Measurements from ENCODE around the gene ASS1. TPM values are rescaled to one million over a fixed set of nuclear protein-coding genes. Genes with fewer than 3 reads are reported as not detected.

ASS1 gene
- total and polyA plus RNA-seq, 2 donors (not counting 1 experiment from before 2014, with no cell fraction given) = 44.7 to 223 TPM

DNA sequence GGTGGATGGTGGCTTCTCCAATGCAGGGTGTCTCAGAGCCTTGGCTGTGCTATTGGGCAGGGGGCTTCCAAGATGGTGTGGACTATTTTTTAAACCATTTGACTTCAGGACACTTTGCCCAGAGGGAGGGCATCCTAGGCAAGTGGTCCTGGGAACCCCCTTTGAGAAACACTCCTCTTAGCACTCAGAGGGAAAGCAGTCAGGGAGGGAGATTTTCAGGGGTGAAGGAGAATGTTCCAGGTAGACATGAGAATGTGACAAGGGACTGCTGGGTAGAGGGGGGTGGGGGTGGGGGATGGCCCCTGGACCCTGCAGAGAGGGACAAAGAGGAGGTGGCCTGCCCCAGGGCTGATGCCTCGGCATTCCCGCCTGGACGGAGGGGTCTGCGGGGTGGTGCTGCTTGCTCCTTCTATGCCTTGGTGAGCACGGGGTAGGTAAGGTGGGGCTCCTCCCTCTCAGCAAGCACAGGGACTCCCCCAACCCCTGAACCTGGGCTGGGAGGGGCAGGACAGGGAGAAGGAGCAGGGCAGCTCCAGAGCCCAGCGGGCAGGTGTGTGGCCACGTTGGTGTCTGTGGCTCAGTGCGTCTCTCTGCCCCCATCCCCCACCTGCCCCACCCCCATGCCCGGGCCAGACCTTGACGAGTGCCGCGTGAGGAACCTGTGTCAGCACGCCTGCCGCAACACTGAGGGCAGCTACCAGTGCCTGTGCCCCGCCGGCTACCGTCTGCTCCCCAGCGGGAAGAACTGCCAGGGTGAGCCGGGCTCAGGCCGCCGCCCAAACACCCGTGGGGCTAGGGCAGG, 13.8 kb upstream of the ASS1 start:
- Histone ChIP-seq H3K27ac (ENCODE audit: insufficient read depth, low read length) (no peak overlapping the region), H3K4me2 (ENCODE audit: extremely low read depth, insufficient read depth, low read length) (no peak overlapping the region), H3K9me3 (ENCODE audit: control insufficient read depth, insufficient read depth, low read depth, low read length) (no peaks in the 10 kb centered on the region), H3K4me3 (replicated peaks in 1 of 4; ENCODE audit: control extremely low read depth in 1 of 4, insufficient read depth in 1 of 4, low read depth in 3 of 4, low read length in 4 of 4) (no peak overlapping the region), H4K20me1 (ENCODE audit: control insufficient read depth, extremely low read depth, insufficient read depth, low read length) (no peaks in the 10 kb centered on the region), H3K4me1 (ENCODE audit: control insufficient read depth, extremely low read depth, insufficient read depth, low read length) (no peaks in the 10 kb centered on the region), H3K27me3 (ENCODE audit: control insufficient read depth, insufficient read depth, low read length) (peaks cover 4% of the 10 kb centered on the region), H3K9ac (ENCODE audit: insufficient read depth, low read length) (no peak overlapping the region), H3K79me2 (ENCODE audit: control insufficient read depth, insufficient read depth, low read length) (no peaks in the 10 kb centered on the region), H3K36me3 (ENCODE audit: control insufficient read depth, insufficient read depth, low read length) (no peaks in the 10 kb centered on the region), H2AFZ (ENCODE audit: low read length) (no peak overlapping the region)
- no peak for DNase-seq (ENCODE audit: low read depth in 2 of 2)
- TF ChIP-seq, protein P1, sequence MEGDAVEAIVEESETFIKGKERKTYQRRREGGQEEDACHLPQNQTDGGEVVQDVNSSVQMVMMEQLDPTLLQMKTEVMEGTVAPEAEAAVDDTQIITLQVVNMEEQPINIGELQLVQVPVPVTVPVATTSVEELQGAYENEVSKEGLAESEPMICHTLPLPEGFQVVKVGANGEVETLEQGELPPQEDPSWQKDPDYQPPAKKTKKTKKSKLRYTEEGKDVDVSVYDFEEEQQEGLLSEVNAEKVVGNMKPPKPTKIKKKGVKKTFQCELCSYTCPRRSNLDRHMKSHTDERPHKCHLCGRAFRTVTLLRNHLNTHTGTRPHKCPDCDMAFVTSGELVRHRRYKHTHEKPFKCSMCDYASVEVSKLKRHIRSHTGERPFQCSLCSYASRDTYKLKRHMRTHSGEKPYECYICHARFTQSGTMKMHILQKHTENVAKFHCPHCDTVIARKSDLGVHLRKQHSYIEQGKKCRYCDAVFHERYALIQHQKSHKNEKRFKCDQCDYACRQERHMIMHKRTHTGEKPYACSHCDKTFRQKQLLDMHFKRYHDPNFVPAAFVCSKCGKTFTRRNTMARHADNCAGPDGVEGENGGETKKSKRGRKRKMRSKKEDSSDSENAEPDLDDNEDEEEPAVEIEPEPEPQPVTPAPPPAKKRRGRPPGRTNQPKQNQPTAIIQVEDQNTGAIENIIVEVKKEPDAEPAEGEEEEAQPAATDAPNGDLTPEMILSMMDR (conservative IDR thresholded peaks at IDR 0.05 in 1 of 2, IDR thresholded peaks at IDR 0.05 in 1 of 2; ENCODE audit: low read depth in 1 of 2, low read length in 2 of 2) = no peak
- no peak for TF ChIP-seq EZH2 (IDR thresholded peaks at IDR 0.05; ENCODE audit: low read length, missing control alignments)

DNA sequence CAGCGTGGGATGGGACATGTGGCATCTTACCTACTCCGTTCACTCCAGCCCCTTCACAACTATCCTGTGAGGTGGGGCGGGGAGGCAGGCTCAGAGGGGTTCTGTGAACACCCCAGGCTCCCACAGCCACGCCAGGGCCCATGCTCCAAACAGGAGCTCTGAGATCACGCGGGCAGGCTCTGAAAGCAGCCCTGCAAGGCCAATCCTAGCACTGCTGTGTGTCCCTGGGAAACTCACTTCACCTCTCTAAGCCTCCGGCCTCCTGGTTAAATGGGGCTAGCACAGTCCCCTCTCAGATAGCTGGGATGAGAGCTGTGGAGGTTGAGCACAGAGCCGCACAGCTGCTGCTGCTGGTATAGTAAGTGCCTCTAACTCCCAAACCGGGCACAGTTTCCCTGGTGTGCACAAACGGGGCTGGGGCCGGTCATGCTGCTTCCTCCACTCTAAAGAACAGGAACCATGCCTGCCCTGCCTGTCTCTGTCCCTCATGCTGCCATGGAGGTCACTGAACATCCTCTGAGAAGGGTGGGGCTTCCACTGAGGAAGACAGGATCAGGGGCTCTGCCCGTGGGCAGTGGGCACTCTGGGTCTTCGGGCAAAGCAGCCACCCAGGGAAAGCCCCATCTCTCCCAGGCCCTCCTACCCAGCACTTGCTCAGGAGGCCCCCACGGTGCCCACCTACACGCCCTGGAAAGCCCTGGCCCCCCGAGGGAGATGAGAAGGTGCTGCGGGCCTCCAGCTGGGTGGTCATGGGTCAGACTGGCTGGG, 13.0 kb upstream of the ASS1 start:
- H4K20me1 ChIP-seq (ENCODE audit: control insufficient read depth, extremely low read depth, insufficient read depth, low read length) = no peaks in the 10 kb centered on the region
- no peaks in the 10 kb centered on the region for H3K36me3 ChIP-seq (ENCODE audit: control insufficient read depth, insufficient read depth, low read length)
- H3K4me1 ChIP-seq (ENCODE audit: control insufficient read depth, extremely low read depth, insufficient read depth, low read length) = no peaks in the 10 kb centered on the region
- no peaks in the 10 kb centered on the region for H3K79me2 ChIP-seq (ENCODE audit: control insufficient read depth, insufficient read depth, low read length)
- no peak overlapping the region for H2AFZ ChIP-seq (ENCODE audit: low read length)
- no peak overlapping the region for H3K4me2 ChIP-seq (ENCODE audit: extremely low read depth, insufficient read depth, low read length)
- no peak overlapping the region for H3K9ac ChIP-seq (ENCODE audit: insufficient read depth, low read length)
- H3K9me3 ChIP-seq (ENCODE audit: control insufficient read depth, insufficient read depth, low read depth, low read length) = no peaks in the 10 kb centered on the region
- DNase-seq (ENCODE audit: low read depth in 2 of 2) = no peak
- H3K27me3 ChIP-seq (ENCODE audit: control insufficient read depth, insufficient read depth, low read length) = peaks cover 4% of the 10 kb centered on the region
- TF ChIP-seq, protein P1 (conservative IDR thresholded peaks at IDR 0.05 in 1 of 2, IDR thresholded peaks at IDR 0.05 in 1 of 2; ENCODE audit: low read depth in 1 of 2, low read length in 2 of 2) = no peak
- no peak for TF ChIP-seq EZH2 (IDR thresholded peaks at IDR 0.05; ENCODE audit: low read length, missing control alignments)
- no peak overlapping the region for H3K27ac ChIP-seq (ENCODE audit: insufficient read depth, low read length)
- H3K4me3 ChIP-seq (replicated peaks in 1 of 4; ENCODE audit: control extremely low read depth in 1 of 4, insufficient read depth in 1 of 4, low read depth in 3 of 4, low read length in 4 of 4) = no peak overlapping the region

DNA sequence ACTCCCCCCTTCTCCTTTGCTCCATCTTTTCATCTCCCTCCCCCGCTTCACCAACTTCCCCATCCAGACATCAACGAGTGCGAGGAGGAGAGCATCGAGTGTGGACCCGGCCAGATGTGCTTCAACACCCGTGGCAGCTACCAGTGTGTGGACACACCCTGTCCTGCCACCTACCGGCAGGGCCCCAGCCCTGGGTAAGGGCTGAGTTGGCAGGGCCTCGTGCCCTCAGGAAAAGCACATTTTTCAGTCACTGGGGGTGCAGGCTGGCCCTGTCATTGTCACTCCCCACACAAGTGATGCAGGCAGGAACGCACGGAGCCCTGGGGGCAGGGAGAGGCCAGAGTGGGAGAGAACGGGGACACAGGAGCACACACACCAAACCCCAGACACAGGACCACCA, 12.4 kb upstream of the ASS1 start:
- DNase-seq (ENCODE audit: low read depth in 2 of 2) = no peak
- Histone ChIP-seq H3K4me3 (replicated peaks in 1 of 4; ENCODE audit: control extremely low read depth in 1 of 4, insufficient read depth in 1 of 4, low read depth in 3 of 4, low read length in 4 of 4) (no peak overlapping the region), H2AFZ (ENCODE audit: low read length) (no peak overlapping the region), H3K27me3 (ENCODE audit: control insufficient read depth, insufficient read depth, low read length) (peaks cover 4% of the 10 kb centered on the region), H3K79me2 (ENCODE audit: control insufficient read depth, insufficient read depth, low read length) (no peaks in the 10 kb centered on the region), H3K36me3 (ENCODE audit: control insufficient read depth, insufficient read depth, low read length) (no peaks in the 10 kb centered on the region), H3K9ac (ENCODE audit: insufficient read depth, low read length) (no peak overlapping the region), H3K9me3 (ENCODE audit: control insufficient read depth, insufficient read depth, low read depth, low read length) (no peaks in the 10 kb centered on the region), H3K27ac (ENCODE audit: insufficient read depth, low read length) (no peak overlapping the region), H3K4me1 (ENCODE audit: control insufficient read depth, extremely low read depth, insufficient read depth, low read length) (no peaks in the 10 kb centered on the region), H4K20me1 (ENCODE audit: control insufficient read depth, extremely low read depth, insufficient read depth, low read length) (no peaks in the 10 kb centered on the region), H3K4me2 (ENCODE audit: extremely low read depth, insufficient read depth, low read length) (no peak overlapping the region)
- TF ChIP-seq EZH2 (IDR thresholded peaks at IDR 0.05; ENCODE audit: low read length, missing control alignments) = no peak
- TF ChIP-seq, protein P1 (conservative IDR thresholded peaks at IDR 0.05 in 1 of 2, IDR thresholded peaks at IDR 0.05 in 1 of 2; ENCODE audit: low read depth in 1 of 2, low read length in 2 of 2) = no peak

Measured in fibroblast of lung (primary cell).